CD1c-positive myeloid dendritic cell (primary cell): ENCODE data around the gene PGAM1.
"Not testable (repeated sequence)": the region's sequence is repeated elsewhere in the genome, so short reads cannot be mapped to it uniquely, and the experiment has no call there.

Experiments used
- DNase-seq: peaks from one replicate; pipeline ENCODE4 v3.0.0-alpha.2; 2016; ENCODE audit errors: extremely low spot score

Gene PGAM1

GRCh38 chr10:97425964-97426775 lies at the start of gene PGAM1:
Gene PGAM1 (plus strand): TSS chr10:97426191. CDS start chr10:97426308, 117 bp downstream.
- peak; percentile 98 for DNase-seq

GRCh38 chr10:97376413-97376812 lies 49.6 kb upstream of the PGAM1 start:
- peak; percentile 74 for DNase-seq

GRCh38 chr10:97378933-97379921 lies 46.8 kb upstream of the PGAM1 start:
- DNase-seq, result no peak

- no peak for DNase-seq
These were observed 45.5 kb upstream of the PGAM1 start for GRCh38 chr10:97380516-97380915.

- no peak for DNase-seq
These were observed 44.4 kb upstream of the PGAM1 start for GRCh38 chr10:97381626-97382025.

GRCh38 chr10:97383159-97383558 lies 42.8 kb upstream of the PGAM1 start:
- DNase-seq, result no peak

GRCh38 chr10:97384156-97384555 lies 41.8 kb upstream of the PGAM1 start:
- DNase-seq, result no peak

- DNase-seq, result no peak
These were observed 41.4 kb upstream of the PGAM1 start for GRCh38 chr10:97384641-97385040.

GRCh38 chr10:97385565-97385964 lies 40.4 kb upstream of the PGAM1 start:
- DNase-seq, result no peak

GRCh38 chr10:97388152-97388551 lies 37.8 kb upstream of the PGAM1 start:
- DNase-seq, result peak; percentile 43

GRCh38 chr10:97390091-97390490 lies 35.9 kb upstream of the PGAM1 start:
- DNase-seq, result peak; percentile 12

- DNase-seq, result no peak
These were observed 32.9 kb upstream of the PGAM1 start for GRCh38 chr10:97393034-97393573.

GRCh38 chr10:97396056-97396455 lies 29.9 kb upstream of the PGAM1 start:
- DNase-seq, result no peak

GRCh38 chr10:97399843-97400545 lies 26.0 kb upstream of the PGAM1 start:
- peak; percentile 60 for DNase-seq

GRCh38 chr10:97400665-97401454 lies 25.1 kb upstream of the PGAM1 start, which contains the start of gene RRP12:
Gene RRP12 (minus strand): TSS chr10:97401340. CDS start chr10:97401231, 109 bp downstream.
- peak; percentile 100 for DNase-seq

- no peak for DNase-seq
These were observed 24.5 kb upstream of the PGAM1 start for GRCh38 chr10:97401455-97401919.

- DNase-seq, result no peak
These were observed 21.9 kb upstream of the PGAM1 start for GRCh38 chr10:97404044-97404443.

GRCh38 chr10:97406064-97406463 lies 19.9 kb upstream of the PGAM1 start:
- peak; percentile 86 for DNase-seq

- DNase-seq, result not testable (repeated sequence)
These were observed 19.5 kb upstream of the PGAM1 start for GRCh38 chr10:97406483-97406882.

GRCh38 chr10:97407211-97407951 lies 18.6 kb upstream of the PGAM1 start:
- DNase-seq, result peak; percentile 84
